Spleen (tissue), 11 donors: ENCODE results near the gene SHROOM4. TPM values are rescaled to one million over a fixed set of nuclear protein-coding genes. Genes with fewer than 3 reads are reported as not detected.

ENCODE experiments used
- DNase-seq: peaks from one replicate; pipeline ENCODE4 v3.0.0-alpha.2; 2020
- H3K27ac ChIP-seq, 8 donors: fragments of 200-600 bp; sonication (generic) in 7 of 8; 1 replicate in 4 of 8; 2 replicates in 4 of 8; pipeline versions ENCODE4 v1.5.0 to v1.8.0; 2016 to 2021; ENCODE audit warnings: inconsistent platforms in 4 of 8, mild to moderate bottlenecking in 4 of 8, moderate library complexity in 1 of 8
- H3K27me3 ChIP-seq, 7 donors: fragments of 200-600 bp; sonication (generic) in 6 of 7; replicated peaks in 1 of 7; 1 replicate in 4 of 7; 2 replicates in 3 of 7; pipeline versions ENCODE4 v1.5.0 to v1.8.0; 2016 to 2021; ENCODE audit warnings: inconsistent platforms in 3 of 7, mild to moderate bottlenecking in 1 of 7
- H3K36me3 ChIP-seq, 6 donors: fragments of 200-600 bp; sonication (generic) in 5 of 6; 1 replicate in 4 of 6; 2 replicates in 2 of 6; pipeline versions ENCODE4 v1.5.0 to v1.8.0; 2016 to 2021; ENCODE audit warnings: inconsistent platforms in 2 of 6
- H3K4me1 ChIP-seq, 6 donors: fragments of 200-600 bp; sonication (generic) in 5 of 6; 1 replicate in 3 of 6; 2 replicates in 3 of 6; pipeline versions ENCODE4 v1.5.0 to v1.8.0; 2016 to 2021; ENCODE audit warnings: inconsistent platforms in 3 of 6
- H3K4me3 ChIP-seq, 8 donors: fragments of 200-600 bp; sonication (generic) in 7 of 8; 1 replicate in 4 of 8; 2 replicates in 4 of 8; pipeline versions ENCODE4 v1.5.0 to v1.8.0; 2016 to 2021; ENCODE audit warnings: inconsistent platforms in 4 of 8, mild to moderate bottlenecking in 4 of 8, moderate library complexity in 2 of 8
- H3K9me3 ChIP-seq, 8 donors: fragments of 200-600 bp; sonication (generic) in 7 of 8; 1 replicate in 4 of 8; 2 replicates in 4 of 8; pipeline versions ENCODE4 v1.5.0 to v1.8.0; 2016 to 2021; ENCODE audit warnings: inconsistent platforms in 4 of 8
- POLR2A ChIP-seq, 3 donors: fragments of 450-650 bp; IDR thresholded peaks; one replicate each; pipeline ENCODE4 v1.5.1; 2017; ENCODE audit warnings: antibody characterized with exemption in 3 of 3, mild to moderate bottlenecking in 1 of 3
- POLR2AphosphoS5 ChIP-seq, 3 donors: sonication (generic); formaldehyde crosslinking; IDR thresholded peaks; one replicate each; pipeline ENCODE4 v1.5.1; 2017; ENCODE audit warnings: antibody characterized with exemption in 3 of 3
- WGBS, 5 donors: extraction: QIAGEN DNeasy Blood & Tissue Kit in 3 of 5; methylation state at CpG; one replicate each; pipeline versions ENCODE4 v1.1.5 to v1.1.7; 2013 to 2018; 5-methylcytosine and 5-hydroxymethylcytosine counted together
- intact Hi-C: fragments of 100-400 bp; cut with DNase I; formaldehyde crosslinking; loops from one replicate; pipeline ENCODE4 v1.15.0; 2023; ENCODE audit warnings: low total_unique reads
- polyA plus RNA-seq, 3 donors: library from polyadenylated mRNA; stranded (reverse); fragments of 200-250 nt; gene quantifications; one replicate each; pipeline ENCODE4 v1.2.1, GENCODE V29; 2013
- total RNA-seq, 7 donors: library from RNA; depleted of rRNA in 3 of 7; stranded (reverse); fragments of >200 nt in 3 of 7; fragmentation: NEBNext Ultra II Directional in 4 of 7; extraction: Animal tissue kit (Norgen Biotek cat#: 25700) in 4 of 7; gene quantifications; one replicate each; pipeline versions ENCODE4 v1.1.0 to v1.2.1, GENCODE V29; 2016 to 2021
- TF ChIP-seq, protein P1 (sequence below), 11 experiments: fragments of 200-600 bp in 7 of 11; fragments of 450-650 bp in 4 of 11; sonication (generic) in 4 of 11; IDR thresholded peaks in 8 of 11; conservative IDR thresholded peaks in 3 of 11; 1 replicate in 7 of 11; 2 replicates in 4 of 11; pipeline versions ENCODE4 v1.4.0 to v1.8.0; 2016 to 2021; ENCODE audit warnings: antibody characterized with exemption in 11 of 11, inconsistent platforms in 4 of 11, mild to moderate bottlenecking in 1 of 11
- donor health status: healthy with polysubstance abuse.
- donor health status: DM: no; HTN: no; CAD: no; lungs with moderate emphysema.
- donor health status: DM: no; HTN: no; CAD: no.
- donor health status: Bipolar disorder and iron deficiency.
- donor health status: healthy.
- donor health status: DM: no; HTN: no; CAD: no.
- donor health status: DM: yes; HTN: yes; CAD: no.

SHROOM4 gene
- total and polyA plus RNA-seq, 10 donors: 0.24 to 4.4 (median 2.4) TPM

DNA sequence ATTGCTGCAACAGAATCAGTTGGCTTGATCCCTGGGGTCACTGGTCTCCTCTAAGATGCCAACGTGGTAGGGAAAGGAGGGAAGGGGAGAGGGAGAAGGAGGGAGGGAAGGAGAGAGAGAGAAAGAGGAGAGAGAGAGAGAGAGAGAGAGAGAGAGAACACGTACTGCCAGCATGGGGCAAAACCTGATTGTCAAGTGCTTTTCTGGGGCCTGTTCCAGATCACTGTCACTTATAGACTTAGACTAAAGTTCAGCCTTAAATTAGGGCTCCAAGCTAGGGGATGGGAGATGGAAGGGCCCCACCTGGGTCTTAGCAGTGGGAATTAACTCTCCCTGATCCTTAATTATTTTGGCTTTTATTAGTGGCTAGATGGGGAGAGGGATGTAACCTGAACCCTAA is 12.9 kb downstream of the SHROOM4 start:
- intact Hi-C loops: no loop called here
- WGBS, 5 donors: 22 to 47% (median 28%) methylated on average over 2 of the region's 2 CpGs
- no peak for DNase-seq
- no peaks in the 10 kb centered on the region for H3K9me3 ChIP-seq
- no peaks in the 10 kb centered on the region for H3K36me3 ChIP-seq
- peaks cover 0 to under 1% (median 0%) of the 10 kb centered on the region in 7 donors for H3K27me3 ChIP-seq
- TF ChIP-seq, protein P1, sequence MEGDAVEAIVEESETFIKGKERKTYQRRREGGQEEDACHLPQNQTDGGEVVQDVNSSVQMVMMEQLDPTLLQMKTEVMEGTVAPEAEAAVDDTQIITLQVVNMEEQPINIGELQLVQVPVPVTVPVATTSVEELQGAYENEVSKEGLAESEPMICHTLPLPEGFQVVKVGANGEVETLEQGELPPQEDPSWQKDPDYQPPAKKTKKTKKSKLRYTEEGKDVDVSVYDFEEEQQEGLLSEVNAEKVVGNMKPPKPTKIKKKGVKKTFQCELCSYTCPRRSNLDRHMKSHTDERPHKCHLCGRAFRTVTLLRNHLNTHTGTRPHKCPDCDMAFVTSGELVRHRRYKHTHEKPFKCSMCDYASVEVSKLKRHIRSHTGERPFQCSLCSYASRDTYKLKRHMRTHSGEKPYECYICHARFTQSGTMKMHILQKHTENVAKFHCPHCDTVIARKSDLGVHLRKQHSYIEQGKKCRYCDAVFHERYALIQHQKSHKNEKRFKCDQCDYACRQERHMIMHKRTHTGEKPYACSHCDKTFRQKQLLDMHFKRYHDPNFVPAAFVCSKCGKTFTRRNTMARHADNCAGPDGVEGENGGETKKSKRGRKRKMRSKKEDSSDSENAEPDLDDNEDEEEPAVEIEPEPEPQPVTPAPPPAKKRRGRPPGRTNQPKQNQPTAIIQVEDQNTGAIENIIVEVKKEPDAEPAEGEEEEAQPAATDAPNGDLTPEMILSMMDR (IDR thresholded peaks at IDR 0.05 in 8 of 11, conservative IDR thresholded peaks at IDR 0.05 in 3 of 11): no peak
- TF ChIP-seq POLR2A (IDR thresholded peaks at IDR 0.05) (no peak), POLR2AphosphoS5 (IDR thresholded peaks at IDR 0.05) (no peak)
- H3K4me3 ChIP-seq: no peak overlapping the region
- H3K4me1 ChIP-seq: no peaks in the 10 kb centered on the region
- H3K27ac ChIP-seq: no peak overlapping the region

DNA sequence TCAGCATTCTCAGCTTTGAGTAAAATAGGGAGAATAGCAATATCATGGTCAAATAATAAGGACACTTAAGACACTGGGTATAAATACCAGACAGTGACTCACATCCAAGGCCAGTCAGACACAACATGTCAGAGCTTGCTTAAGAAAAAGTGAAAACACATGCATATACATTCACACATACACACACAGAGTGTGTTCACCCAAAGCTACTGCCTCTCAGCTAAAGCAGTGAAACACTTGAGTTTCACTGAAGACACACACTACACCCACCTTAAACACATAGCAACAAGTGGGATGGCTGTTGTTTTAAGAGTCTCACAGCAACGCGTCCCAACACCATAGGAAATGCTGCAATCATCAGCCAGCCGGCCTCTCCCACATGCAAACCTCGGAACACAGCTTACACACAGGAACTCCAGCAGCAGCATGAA is 14.4 kb downstream of the SHROOM4 start:
- H3K36me3 ChIP-seq: no peaks in the 10 kb centered on the region
- no peak overlapping the region for H3K4me3 ChIP-seq
- no peaks in the 10 kb centered on the region for H3K9me3 ChIP-seq
- 28 to 65% (median 49%) methylated on average over 2 to 4 of the region's 4 CpGs for WGBS, 5 donors
- intact Hi-C loops: no loop called here
- no peak for DNase-seq
- H3K4me1 ChIP-seq: no peaks in the 10 kb centered on the region
- TF ChIP-seq POLR2A (IDR thresholded peaks at IDR 0.05): no peak
- TF ChIP-seq POLR2AphosphoS5 (IDR thresholded peaks at IDR 0.05): no peak
- TF ChIP-seq, protein P1 (IDR thresholded peaks at IDR 0.05 in 8 of 11, conservative IDR thresholded peaks at IDR 0.05 in 3 of 11): no peak
- H3K27me3 ChIP-seq: peaks cover 0 to 10% (median 0%) of the 10 kb centered on the region in 7 donors
- H3K27ac ChIP-seq: no peak overlapping the region

DNA sequence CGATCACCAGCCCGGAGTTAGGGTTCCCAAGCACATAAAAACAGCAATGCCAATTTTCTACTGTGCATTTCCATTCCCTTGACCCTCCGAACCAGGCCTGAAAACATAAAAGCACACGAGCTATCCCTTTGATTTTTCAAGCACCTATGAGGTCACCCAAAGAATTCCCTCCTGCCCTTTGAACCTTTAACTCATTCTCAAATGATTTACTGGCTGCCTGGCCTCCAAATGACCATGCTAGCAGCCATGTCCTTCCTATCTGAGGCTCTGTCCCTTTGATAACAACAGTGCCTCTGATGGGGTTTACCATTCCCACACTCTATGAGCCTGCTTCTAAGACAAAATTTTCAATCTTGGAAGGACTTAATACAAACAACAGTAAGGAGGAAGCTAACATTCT is 15.2 kb downstream of the SHROOM4 start:
- H3K27ac ChIP-seq: no peak overlapping the region
- no peaks in the 10 kb centered on the region for H3K36me3 ChIP-seq
- no peak overlapping the region for H3K4me3 ChIP-seq
- intact Hi-C loops: no loop called here
- no peaks in the 10 kb centered on the region for H3K4me1 ChIP-seq
- no peak for DNase-seq
- 57 to 86% (median 73%) methylated on average over 4 of the region's 4 CpGs for WGBS, 5 donors
- H3K9me3 ChIP-seq: no peaks in the 10 kb centered on the region
- no peak for TF ChIP-seq POLR2A (IDR thresholded peaks at IDR 0.05)
- TF ChIP-seq POLR2AphosphoS5 (IDR thresholded peaks at IDR 0.05): no peak
- TF ChIP-seq, protein P1 (IDR thresholded peaks at IDR 0.05 in 8 of 11, conservative IDR thresholded peaks at IDR 0.05 in 3 of 11): no peak
- H3K27me3 ChIP-seq: peaks cover 0 to 10% (median 0%) of the 10 kb centered on the region in 7 donors

DNA sequence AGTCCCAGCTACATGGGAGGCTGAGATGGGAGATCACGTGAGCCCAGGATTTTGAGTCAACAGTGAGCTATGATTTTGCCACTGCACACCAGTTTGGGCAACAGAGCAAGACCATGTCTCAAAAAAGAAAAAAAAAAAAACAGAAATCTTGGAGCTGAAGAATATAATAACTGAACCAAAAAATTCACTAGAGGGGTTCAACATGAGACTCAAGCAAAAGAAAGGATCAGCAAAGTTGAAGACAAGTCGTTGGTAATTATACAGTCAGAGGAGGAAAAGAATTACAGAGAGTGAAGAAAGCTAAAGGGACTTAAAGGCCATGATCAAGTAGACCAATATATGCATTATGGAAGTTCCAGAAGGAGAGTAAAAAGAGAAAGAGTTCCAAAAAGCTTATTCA is 26.9 kb downstream of the SHROOM4 start:
- H3K4me3 ChIP-seq: no peak overlapping the region
- intact Hi-C loops: no loop called here
- H3K9me3 ChIP-seq: peaks cover 0 to 20% (median 10%) of the 10 kb centered on the region in 8 donors
- no peak for DNase-seq
- H3K27me3 ChIP-seq: peaks cover 0 to 6% (median 0%) of the 10 kb centered on the region in 7 donors
- H3K27ac ChIP-seq: no peak overlapping the region
- TF ChIP-seq, protein P1 (IDR thresholded peaks at IDR 0.05 in 8 of 11, conservative IDR thresholded peaks at IDR 0.05 in 3 of 11): no peak
- TF ChIP-seq POLR2AphosphoS5 (IDR thresholded peaks at IDR 0.05): no peak
- no peak for TF ChIP-seq POLR2A (IDR thresholded peaks at IDR 0.05)
- H3K36me3 ChIP-seq: no peaks in the 10 kb centered on the region
- H3K4me1 ChIP-seq: no peaks in the 10 kb centered on the region
- WGBS, 5 donors: 64 to 86% (median 78%) methylated on average over 2 of the region's 2 CpGs
